GM12878 (cell line): ENCODE results near the gene ARHGAP40. TPM values are rescaled to one million over a fixed set of nuclear protein-coding genes. Genes with fewer than 3 reads are reported as not detected.

ENCODE experiments used
- ATAC-seq: fragments of 200-7000 bp; cut with Tn5 transposase; 3 replicates; pipeline ENCODE4 v1.9.1; 2020; ENCODE audit warnings: mild to moderate bottlenecking, moderate library complexity
- BruUV-seq: library from RNA; stranded (reverse); fragments of 400-500 nt; replicated peaks from 2 replicates; lab custom pipeline; 2021; lab: Mats Ljungman, UMichigan
- CTCF ChIA-PET: fragments of 300-600 bp; sonication (Branson Sonifier 250); formaldehyde crosslinking; extraction: SDS; loops from one replicate; lab custom pipeline; 2021; ENCODE audit warnings: inconsistent platforms; lab: Yijun Ruan, JAX
- POLR2A ChIA-PET: fragments of 350-600 bp; formaldehyde crosslinking; extraction: SDS; loops from one replicate; lab custom pipeline; 2021; ENCODE audit warnings: inconsistent platforms; lab: Charles Lee
- RAD21 ChIA-PET: fragments of 300-600 bp; sonication (Branson Sonifier 250); formaldehyde crosslinking; loops from one replicate; lab custom pipeline; 2023; ENCODE audit warnings: antibody characterized with exemption; ENCODE audit not compliant: unreplicated experiment; lab: Charles Lee
- SMC1A ChIA-PET: fragments of 300-600 bp; sonication (Branson Sonifier 250); formaldehyde crosslinking; loops from one replicate; lab custom pipeline; 2023; ENCODE audit not compliant: unreplicated experiment, uncharacterized antibody; lab: Charles Lee
- DNase-seq: peaks from one replicate; pipeline ENCODE4 v3.0.0-alpha.2; 2011; ENCODE audit warnings: low read depth, low spot score
- FAIRE-seq: peaks from 3 replicates; lab custom pipeline; 2011; peaks lifted over from hg19 to GRCh38; lab: Jason Lieb, UNC
- H2AFZ ChIP-seq: 2 replicates; pipeline ENCODE4 v1.6.0; 2011; ENCODE audit warnings: low read depth, low read length, control low read depth; ENCODE audit not compliant: control insufficient read depth
- H3K27ac ChIP-seq: 2 replicates; pipeline ENCODE4 v1.5.1; 2011; ENCODE audit warnings: control low read depth; ENCODE audit not compliant: control insufficient read depth, insufficient read depth
- H3K27me3 ChIP-seq, 2 experiments: replicated peaks in 1 of 2; 2 replicates each; pipeline versions ENCODE4 v1.6.0 to v1.6.1; 2011; ENCODE audit warnings: low read length in 1 of 2; ENCODE audit not compliant: control insufficient read depth in 2 of 2, insufficient read depth in 2 of 2
- H3K36me3 ChIP-seq, 2 experiments: 2 replicates each; pipeline ENCODE4 v1.5.1; 2011; ENCODE audit warnings: low read length in 1 of 2; ENCODE audit not compliant: control insufficient read depth in 2 of 2, insufficient read depth in 2 of 2
- H3K4me1 ChIP-seq: 2 replicates; pipeline ENCODE4 v1.6.1; 2011; ENCODE audit warnings: mild to moderate bottlenecking, low read length, moderate library complexity, mixed read lengths; ENCODE audit not compliant: control insufficient read depth, insufficient read depth
- H3K4me2 ChIP-seq: 2 replicates; pipeline ENCODE4 v1.6.0; 2011; ENCODE audit warnings: control low read depth; ENCODE audit not compliant: control insufficient read depth, insufficient read depth
- H3K4me3 ChIP-seq: fragments of 200-600 bp; sonication (generic); 2 replicates; pipeline ENCODE4 v1.5.1; 2016
- H3K79me2 ChIP-seq: 2 replicates; pipeline ENCODE4 v1.6.0; 2011; ENCODE audit warnings: low read length; ENCODE audit not compliant: control insufficient read depth, insufficient read depth
- H3K9ac ChIP-seq: 2 replicates; pipeline ENCODE4 v1.8.0; 2011; ENCODE audit warnings: low read length, control low read depth, mixed read lengths; ENCODE audit not compliant: control insufficient read depth, insufficient read depth
- H3K9me3 ChIP-seq: replicated peaks from 3 replicates; pipeline ENCODE4 v1.5.1; 2011; ENCODE audit warnings: mild to moderate bottlenecking, low read length; ENCODE audit not compliant: control insufficient read depth, insufficient read depth
- H4K20me1 ChIP-seq: 2 replicates; pipeline ENCODE4 v1.6.0; 2011; ENCODE audit not compliant: control insufficient read depth, insufficient read depth
- BRCA1 ChIP-seq: IDR thresholded peaks from 2 replicates; pipeline ENCODE4 v1.6.1; 2011; ENCODE audit warnings: low read depth, low read length, improper control_type of control experiment
- PKNOX1 ChIP-seq: fragments of 450-650 bp; IDR thresholded peaks from 2 replicates; pipeline ENCODE4 v1.6.1; 2016; ENCODE audit warnings: mild to moderate bottlenecking
- PML ChIP-seq: IDR thresholded peaks from 2 replicates; pipeline ENCODE4 v1.6.1; 2012; ENCODE audit warnings: low read length, inconsistent platforms
- RFX5 ChIP-seq: IDR thresholded peaks from 2 replicates; pipeline ENCODE4 v1.6.1; 2011; ENCODE audit warnings: low read depth, low read length, improper control_type of control experiment
- SRF ChIP-seq, 2 experiments: IDR thresholded peaks; 2 replicates each; pipeline ENCODE4 v1.6.1; 2011; ENCODE audit warnings: low read depth in 2 of 2, low read length in 2 of 2, mild to moderate bottlenecking in 1 of 2, moderate library complexity in 1 of 2
- WGBS: methylation state at CpG from one replicate; pipeline ENCODE4 v1.1.6; 2016; ENCODE audit warnings: low lambda C conversion rate; ENCODE audit not compliant: insufficient replicate concordance, insufficient coverage; ENCODE audit errors: missing lambda C conversion rate; 5-methylcytosine and 5-hydroxymethylcytosine counted together
- in situ Hi-C: fragments of 300-500 bp; cut with MboI; formaldehyde crosslinking; loops from 9 replicates; pipeline ENCODE4 v1.14.3; 2018; ENCODE audit warnings: mixed read lengths
- intact Hi-C: fragments of 100-400 bp; cut with micrococcal nuclease; formaldehyde crosslinking; loops from one replicate; pipeline ENCODE4 v1.14.2; 2022; ENCODE audit not compliant: unreplicated experiment
- polyA plus RNA-seq, 11 experiments: library from polyadenylated mRNA; depleted of rRNA in 4 of 11; unstranded in 6 of 11; stranded (reverse) in 5 of 11; fragments of >200 nt; fragmentation: Nextera tagmentation in 4 of 11; fragmentation: Illumina TruSeq in 1 of 11; extraction: Ambion mirVana in 4 of 11; extraction: Trizol in 1 of 11; gene quantifications; 1 replicate in 1 of 11; 2 replicates in 10 of 11; pipeline versions ENCODE4 v1.2.1 to v1.2.3, GENCODE V29; 2011 to 2016; ENCODE audit warnings: inconsistent platforms in 2 of 11, missing spikeins in 2 of 11, low read depth in 1 of 11
- total RNA-seq, 4 experiments: library from RNA; depleted of rRNA in 3 of 4; stranded (reverse); fragments of >200 nt in 3 of 4; fragmentation: Illumina TruSeq in 1 of 4; extraction: Trizol in 1 of 4; gene quantifications; 2 replicates each; pipeline versions ENCODE4 v1.2.1 to v1.2.3, GENCODE V29; 2013 to 2021
- TF ChIP-seq, protein P1 (sequence below): fragments of 450-650 bp; conservative IDR thresholded peaks from 2 replicates; pipeline ENCODE4 v1.6.1; 2017; ENCODE audit warnings: mild to moderate bottlenecking, moderate library complexity

ARHGAP40 gene
- total and polyA plus RNA-seq, 10 of the 15 experiments (the other 5 are each of a cell fraction or from before 2014, with no cell fraction given): 0.06 to 0.07 TPM; not detected in 8

GRCh38 chr20:38624084-38624483 lies 22.5 kb downstream of the ARHGAP40 start:
- DNase-seq (no peak), ATAC-seq (no peak), FAIRE-seq (no peak)
- no peaks in the 10 kb centered on the region for H4K20me1 ChIP-seq
- in situ Hi-C loops: no loop called here
- intact Hi-C loops: no loop called here
- no peak overlapping the region for H3K27ac ChIP-seq
- H3K27me3 ChIP-seq: no peaks in the 10 kb centered on the region
- H3K4me2 ChIP-seq: no peak overlapping the region
- no TSS peak for BruUV-seq
- RAD21 ChIA-PET: no interaction called here
- no peaks in the 10 kb centered on the region for H3K4me1 ChIP-seq
- SMC1A ChIA-PET: no interaction called here
- no peak for TF ChIP-seq SRF (IDR thresholded peaks at IDR 0.05; ENCODE audit: low read depth in 2 of 2, low read length in 2 of 2)
- no peak for TF ChIP-seq PKNOX1
- TF ChIP-seq, protein P1, sequence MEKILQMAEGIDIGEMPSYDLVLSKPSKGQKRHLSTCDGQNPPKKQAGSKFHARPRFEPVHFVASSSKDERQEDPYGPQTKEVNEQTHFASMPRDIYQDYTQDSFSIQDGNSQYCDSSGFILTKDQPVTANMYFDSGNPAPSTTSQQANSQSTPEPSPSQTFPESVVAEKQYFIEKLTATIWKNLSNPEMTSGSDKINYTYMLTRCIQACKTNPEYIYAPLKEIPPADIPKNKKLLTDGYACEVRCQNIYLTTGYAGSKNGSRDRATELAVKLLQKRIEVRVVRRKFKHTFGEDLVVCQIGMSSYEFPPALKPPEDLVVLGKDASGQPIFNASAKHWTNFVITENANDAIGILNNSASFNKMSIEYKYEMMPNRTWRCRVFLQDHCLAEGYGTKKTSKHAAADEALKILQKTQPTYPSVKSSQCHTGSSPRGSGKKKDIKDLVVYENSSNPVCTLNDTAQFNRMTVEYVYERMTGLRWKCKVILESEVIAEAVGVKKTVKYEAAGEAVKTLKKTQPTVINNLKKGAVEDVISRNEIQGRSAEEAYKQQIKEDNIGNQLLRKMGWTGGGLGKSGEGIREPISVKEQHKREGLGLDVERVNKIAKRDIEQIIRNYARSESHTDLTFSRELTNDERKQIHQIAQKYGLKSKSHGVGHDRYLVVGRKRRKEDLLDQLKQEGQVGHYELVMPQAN: no peak
- TF ChIP-seq BRCA1: no peak
- TF ChIP-seq RFX5: no peak
- TF ChIP-seq PML: no peak
- H3K9ac ChIP-seq: no peak overlapping the region
- no peaks in the 10 kb centered on the region for H3K36me3 ChIP-seq
- POLR2A ChIA-PET: no interaction called here
- 42% methylated on average over 2 of the region's 2 CpGs for WGBS
- CTCF ChIA-PET: no interaction called here
- no peaks in the 10 kb centered on the region for H3K79me2 ChIP-seq
- H2AFZ ChIP-seq: no peak overlapping the region
- H3K4me3 ChIP-seq: no peak overlapping the region
- no peaks in the 10 kb centered on the region for H3K9me3 ChIP-seq
